Measurements from ENCODE around the gene JMJD1C. TPM values are rescaled to one million over a fixed set of nuclear protein-coding genes. Genes with fewer than 3 reads are reported as not detected.
"Not testable (repeated sequence)": the region's sequence is repeated elsewhere in the genome, so short reads cannot be mapped to it uniquely, and the experiment has no call there.

JMJD1C gene
- total RNA-seq, 1 donor, result 572 TPM

DNA sequence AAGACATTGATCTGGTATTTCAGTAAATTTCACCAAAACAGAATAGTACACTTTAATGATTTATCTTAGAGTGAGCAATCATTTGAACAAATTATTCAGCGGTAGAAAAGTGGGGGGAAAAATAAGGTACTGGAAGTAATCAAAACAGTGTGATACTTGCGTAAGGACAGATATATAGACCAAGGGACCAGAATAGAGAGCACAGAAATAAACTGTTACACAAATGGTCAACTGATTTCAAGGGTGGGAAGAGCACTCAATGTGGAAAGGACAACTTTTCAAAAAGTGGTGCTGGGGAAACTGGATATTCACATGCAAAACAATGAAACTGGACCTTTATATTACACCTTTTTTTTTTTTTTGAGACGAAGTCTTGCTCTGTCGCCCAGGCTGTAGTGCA is 212.7 kb downstream of the JMJD1C start:
- no peaks in the 10 kb centered on the region for H3K9me3 ChIP-seq (ENCODE audit: low read depth, low read length)
- H3K4me1 ChIP-seq (ENCODE audit: insufficient read depth, low read length), result peaks cover 41% of the 10 kb centered on the region
- H3K27me3 ChIP-seq (ENCODE audit: insufficient read depth, low read length), result no peaks in the 10 kb centered on the region
- H3K4me3 ChIP-seq (ENCODE audit: low read length), result no peak overlapping the region

DNA sequence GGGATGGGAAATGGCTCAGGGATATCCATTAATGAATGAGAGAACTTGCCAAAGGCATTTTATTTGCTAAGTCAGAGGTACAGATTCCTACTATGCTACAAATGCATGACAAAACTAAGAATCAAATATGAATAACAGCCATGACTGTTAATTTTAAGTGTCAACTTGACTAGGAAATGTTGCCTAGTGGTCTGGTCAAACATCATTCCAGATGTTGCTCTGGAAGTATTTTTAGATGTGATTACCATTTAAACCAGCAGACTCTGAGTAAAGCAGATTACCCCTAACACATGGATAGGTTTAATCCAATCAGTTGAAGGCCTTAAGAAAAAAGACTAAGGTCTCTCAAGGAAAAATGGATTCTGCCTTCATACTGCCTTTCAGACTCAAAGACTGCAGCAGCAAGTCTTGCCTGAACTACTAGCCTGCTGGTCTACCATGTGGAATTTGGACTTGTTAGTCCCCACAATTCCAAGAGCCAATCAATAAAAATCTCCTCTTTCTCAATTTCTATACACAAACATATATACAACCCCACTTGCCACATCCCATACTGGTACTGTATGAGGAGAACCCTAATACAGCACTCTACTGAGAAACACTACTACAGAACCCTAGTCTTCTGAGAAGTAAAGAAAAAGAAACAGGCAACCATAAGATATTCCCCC is 213.5 kb downstream of the JMJD1C start:
- Histone ChIP-seq H3K9me3 (ENCODE audit: low read depth, low read length) (no peaks in the 10 kb centered on the region), H3K4me3 (ENCODE audit: low read length) (no peak overlapping the region), H3K27me3 (ENCODE audit: insufficient read depth, low read length) (no peaks in the 10 kb centered on the region), H3K4me1 (ENCODE audit: insufficient read depth, low read length) (peaks cover 45% of the 10 kb centered on the region)

- Histone ChIP-seq H3K4me1 (ENCODE audit: insufficient read depth, low read length) (peaks cover 28% of the 10 kb centered on the region), H3K4me3 (ENCODE audit: low read length) (no peak overlapping the region), H3K9me3 (ENCODE audit: low read depth, low read length) (no peaks in the 10 kb centered on the region), H3K27me3 (ENCODE audit: insufficient read depth, low read length) (no peaks in the 10 kb centered on the region)
These were observed 215.7 kb downstream of the JMJD1C start for GRCh38 chr10:63250032-63250431.

DNA sequence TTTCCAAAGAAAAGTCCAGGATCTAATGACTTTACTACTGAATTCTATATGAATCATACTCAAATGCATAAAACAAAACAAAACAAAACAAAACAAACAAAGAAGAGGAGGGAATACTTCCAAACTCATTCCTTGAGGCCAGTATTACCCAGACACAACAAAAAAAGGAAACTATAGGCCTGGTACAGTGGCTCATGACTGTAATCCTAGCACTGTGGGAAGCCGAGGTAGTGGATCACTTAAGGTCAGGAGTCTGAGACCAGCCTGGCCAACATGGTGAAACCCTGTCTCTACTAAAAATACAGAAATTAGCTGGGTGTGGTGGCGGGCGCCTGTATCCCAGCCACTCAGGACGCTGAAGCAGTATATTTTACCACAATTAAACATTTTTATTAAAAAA is 218.0 kb downstream of the JMJD1C start:
- no peaks in the 10 kb centered on the region for H3K27me3 ChIP-seq (ENCODE audit: insufficient read depth, low read length)
- H3K4me1 ChIP-seq (ENCODE audit: insufficient read depth, low read length), result peaks cover 36% of the 10 kb centered on the region
- H3K4me3 ChIP-seq (ENCODE audit: low read length), result no peak overlapping the region
- no peaks in the 10 kb centered on the region for H3K9me3 ChIP-seq (ENCODE audit: low read depth, low read length)

- peaks cover 39% of the 10 kb centered on the region for H3K4me1 ChIP-seq (ENCODE audit: insufficient read depth, low read length)
- no peak overlapping the region for H3K4me3 ChIP-seq (ENCODE audit: low read length)
- H3K27me3 ChIP-seq (ENCODE audit: insufficient read depth, low read length), result no peaks in the 10 kb centered on the region
- H3K9me3 ChIP-seq (ENCODE audit: low read depth, low read length), result no peaks in the 10 kb centered on the region
These were observed 219.4 kb downstream of the JMJD1C start for GRCh38 chr10:63246356-63246755.

GRCh38 chr10:63241841-63242281 is 223.9 kb downstream of the JMJD1C start:
- Histone ChIP-seq H3K4me3 (ENCODE audit: low read length) (no peak overlapping the region), H3K9me3 (ENCODE audit: low read depth, low read length) (no peaks in the 10 kb centered on the region), H3K27me3 (ENCODE audit: insufficient read depth, low read length) (no peaks in the 10 kb centered on the region), H3K4me1 (ENCODE audit: insufficient read depth, low read length) (peaks cover 58% of the 10 kb centered on the region)

- H3K4me3 ChIP-seq (ENCODE audit: low read length), result no peak overlapping the region
These were observed 225.0 kb downstream of the JMJD1C start for GRCh38 chr10:63240807-63241206.

GRCh38 chr10:63238501-63238900 is 227.3 kb downstream of the JMJD1C start:
- Histone ChIP-seq H3K9me3 (ENCODE audit: low read depth, low read length) (no peaks in the 10 kb centered on the region), H3K27me3 (ENCODE audit: insufficient read depth, low read length) (no peaks in the 10 kb centered on the region), H3K4me1 (ENCODE audit: insufficient read depth, low read length) (peaks cover 60% of the 10 kb centered on the region)

More at GRCh38 chr10:63240807-63241206, 225.0 kb downstream of the JMJD1C start:
- H3K27me3 ChIP-seq (ENCODE audit: insufficient read depth, low read length), result no peaks in the 10 kb centered on the region
- H3K4me1 ChIP-seq (ENCODE audit: insufficient read depth, low read length), result peaks cover 63% of the 10 kb centered on the region
- no peaks in the 10 kb centered on the region for H3K9me3 ChIP-seq (ENCODE audit: low read depth, low read length)

DNA sequence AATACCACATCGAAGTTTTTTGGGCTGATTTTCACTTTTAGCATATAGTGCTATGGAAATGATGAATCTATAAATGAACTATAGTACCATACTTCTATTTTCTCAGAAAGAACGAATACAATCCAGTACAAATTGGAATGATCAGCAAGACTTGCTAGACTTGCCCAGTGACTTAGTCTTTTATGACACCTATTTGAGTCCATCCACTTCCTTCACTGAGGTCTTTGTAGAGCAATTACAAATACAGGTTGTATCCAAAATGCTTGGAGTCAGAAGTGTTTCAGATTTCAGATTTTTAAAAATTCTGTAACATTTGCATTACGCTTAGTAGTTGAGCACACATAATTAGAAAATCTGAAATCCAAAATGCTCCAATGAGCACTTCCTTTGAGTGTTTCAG is 228.4 kb downstream of the JMJD1C start:
- no peak overlapping the region for H3K4me3 ChIP-seq (ENCODE audit: low read length)
- H3K9me3 ChIP-seq (ENCODE audit: low read depth, low read length), result no peaks in the 10 kb centered on the region
- H3K4me1 ChIP-seq (ENCODE audit: insufficient read depth, low read length), result peaks cover 52% of the 10 kb centered on the region
- no peaks in the 10 kb centered on the region for H3K27me3 ChIP-seq (ENCODE audit: insufficient read depth, low read length)

More at GRCh38 chr10:63238501-63238900, 227.3 kb downstream of the JMJD1C start:
- no peak overlapping the region for H3K4me3 ChIP-seq (ENCODE audit: low read length)

DNA sequence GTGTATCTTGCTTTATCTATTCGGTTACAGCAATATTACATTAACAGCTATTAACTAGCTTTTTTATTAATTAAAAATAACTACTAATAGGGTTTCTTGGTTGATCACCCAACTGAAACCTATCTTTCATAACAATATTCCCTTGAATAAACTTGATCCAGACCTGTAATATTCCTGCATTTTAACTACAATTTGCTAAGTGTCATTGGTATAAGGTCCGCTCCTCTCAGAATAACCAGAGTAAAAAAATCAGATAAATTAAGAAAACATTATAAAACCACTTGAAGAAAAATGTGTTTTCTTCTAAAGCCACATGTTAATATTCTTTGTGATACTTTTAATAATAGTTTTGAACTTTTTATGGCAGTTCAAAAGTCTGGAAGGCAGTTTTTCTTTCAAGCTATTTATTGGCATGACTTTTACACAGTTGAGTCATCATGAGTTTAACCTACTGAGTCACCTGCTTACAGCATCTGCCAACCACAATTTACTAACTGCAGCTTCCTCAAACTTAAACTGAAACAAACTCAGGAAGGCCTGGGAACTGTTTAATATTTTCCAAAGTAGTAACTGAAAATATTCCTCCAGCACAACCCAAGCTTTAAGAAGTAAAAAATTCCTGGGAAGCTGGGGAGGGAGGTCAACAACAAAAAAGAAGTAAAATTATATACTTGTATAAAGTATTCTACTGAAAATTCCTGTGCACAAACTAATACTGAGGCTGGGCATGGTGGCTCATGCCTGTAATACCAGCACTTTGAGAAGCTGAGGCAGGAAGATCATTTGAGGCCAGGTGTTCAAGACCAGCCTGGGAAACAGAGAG is 229.5 kb downstream of the JMJD1C start:
- Histone ChIP-seq H3K9me3 (ENCODE audit: low read depth, low read length) (no peaks in the 10 kb centered on the region), H3K27me3 (ENCODE audit: insufficient read depth, low read length) (no peaks in the 10 kb centered on the region), H3K4me3 (ENCODE audit: low read length) (no peak overlapping the region), H3K4me1 (ENCODE audit: insufficient read depth, low read length) (peaks cover 49% of the 10 kb centered on the region)

- not testable (repeated sequence) for H3K4me3 ChIP-seq (ENCODE audit: low read length); H3K27me3 ChIP-seq (ENCODE audit: insufficient read depth, low read length); H3K9me3 ChIP-seq (ENCODE audit: low read depth, low read length)
- H3K4me1 ChIP-seq (ENCODE audit: insufficient read depth, low read length), result peaks cover 46% of the 10 kb centered on the region
These were observed 230.6 kb downstream of the JMJD1C start for GRCh38 chr10:63235136-63235535.

DNA sequence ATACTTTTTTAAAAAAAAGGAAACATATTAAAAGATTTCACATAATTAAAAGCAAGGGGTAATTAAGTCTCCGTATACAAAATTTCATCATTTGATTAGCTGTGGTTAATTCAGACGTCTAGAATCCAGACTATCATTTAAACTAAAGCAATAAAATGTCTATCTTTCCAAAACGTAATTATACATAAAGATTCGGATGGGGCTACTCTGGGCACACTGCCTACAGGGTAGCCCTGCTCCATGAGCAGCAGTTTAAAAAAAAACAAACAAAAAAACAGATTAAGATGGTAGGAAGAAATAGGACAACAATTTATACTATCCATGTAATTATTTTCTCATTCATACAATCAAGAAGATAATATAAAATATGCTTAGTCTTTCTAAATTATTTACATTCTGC is 236.6 kb downstream of the JMJD1C start:
- H3K4me1 ChIP-seq (ENCODE audit: insufficient read depth, low read length), result peaks cover 22% of the 10 kb centered on the region
- H3K9me3 ChIP-seq (ENCODE audit: low read depth, low read length), result no peaks in the 10 kb centered on the region
- H3K4me3 ChIP-seq (ENCODE audit: low read length), result no peak overlapping the region
- H3K27me3 ChIP-seq (ENCODE audit: insufficient read depth, low read length), result no peaks in the 10 kb centered on the region

GRCh38 chr10:63228237-63228636 is 237.5 kb downstream of the JMJD1C start:
- H3K4me1 ChIP-seq (ENCODE audit: insufficient read depth, low read length), result peaks cover 20% of the 10 kb centered on the region
- H3K9me3 ChIP-seq (ENCODE audit: low read depth, low read length), result no peaks in the 10 kb centered on the region
- no peaks in the 10 kb centered on the region for H3K27me3 ChIP-seq (ENCODE audit: insufficient read depth, low read length)
- no peak overlapping the region for H3K4me3 ChIP-seq (ENCODE audit: low read length)

GRCh38 chr10:63227207-63227895 is 238.4 kb downstream of the JMJD1C start:
- H3K27me3 ChIP-seq (ENCODE audit: insufficient read depth, low read length), result no peaks in the 10 kb centered on the region
- H3K4me3 ChIP-seq (ENCODE audit: low read length), result no peak overlapping the region
- H3K9me3 ChIP-seq (ENCODE audit: low read depth, low read length), result no peaks in the 10 kb centered on the region
- H3K4me1 ChIP-seq (ENCODE audit: insufficient read depth, low read length), result peaks cover 20% of the 10 kb centered on the region

DNA sequence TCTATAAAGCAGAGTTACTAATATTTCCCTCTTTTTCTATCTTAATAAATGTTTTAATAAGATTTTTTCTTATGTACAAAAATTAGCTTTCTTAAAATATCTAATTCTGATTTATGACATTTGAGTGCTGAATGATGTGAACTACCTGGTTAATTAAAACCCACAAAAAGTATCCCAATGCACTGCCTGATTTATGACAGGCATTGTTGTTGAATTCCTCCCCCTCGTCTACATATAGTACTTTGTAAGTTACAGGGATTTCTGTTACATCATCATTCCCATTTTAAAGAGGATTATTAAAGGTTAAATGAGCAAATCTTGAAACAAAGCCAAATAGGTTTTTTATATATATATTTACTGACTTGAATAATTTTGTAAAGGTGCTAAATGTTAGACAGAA is 241.5 kb downstream of the JMJD1C start:
- Histone ChIP-seq H3K4me1 (ENCODE audit: insufficient read depth, low read length) (peaks cover 35% of the 10 kb centered on the region), H3K9me3 (ENCODE audit: low read depth, low read length) (no peaks in the 10 kb centered on the region), H3K4me3 (ENCODE audit: low read length) (no peak overlapping the region)

More for the DNA sequence above, 241.5 kb downstream of the JMJD1C start:
- H3K27me3 ChIP-seq (ENCODE audit: insufficient read depth, low read length), result no peaks in the 10 kb centered on the region
